Duodenal mucosa (tissue), 2 donors: ENCODE data around the gene SLC25A4.
"Not testable (repeated sequence)": the region's sequence is repeated elsewhere in the genome, so short reads cannot be mapped to it uniquely, and the experiment has no call there.

ENCODE experiments used
- H3K27ac ChIP-seq: one replicate; pipeline ENCODE4 v1.7.0; 2013; ENCODE audit warnings: low read depth, low read length
- H3K27me3 ChIP-seq, 2 donors: one replicate each; pipeline ENCODE4 v1.7.0; 2013; ENCODE audit warnings: low read length in 2 of 2, control low read depth in 1 of 2; ENCODE audit not compliant: insufficient read depth in 2 of 2, control insufficient read depth in 1 of 2
- H3K36me3 ChIP-seq, 2 donors: one replicate each; pipeline ENCODE4 v1.7.0; 2013; ENCODE audit warnings: low read length in 2 of 2, control low read depth in 1 of 2; ENCODE audit not compliant: insufficient read depth in 2 of 2, control insufficient read depth in 1 of 2
- H3K4me1 ChIP-seq, 2 donors: one replicate each; pipeline ENCODE4 v1.7.0; 2013; ENCODE audit warnings: low read length in 2 of 2, control low read depth in 1 of 2; ENCODE audit not compliant: insufficient read depth in 2 of 2, control insufficient read depth in 1 of 2
- H3K4me3 ChIP-seq, 2 donors: one replicate each; pipeline ENCODE4 v1.7.0; 2013; ENCODE audit warnings: low read length in 2 of 2, low read depth in 1 of 2
- H3K9ac ChIP-seq, 2 donors: one replicate each; pipeline ENCODE4 v1.7.0; 2013; ENCODE audit warnings: low read length in 2 of 2, low read depth in 1 of 2
- H3K9me3 ChIP-seq, 2 donors: one replicate each; pipeline ENCODE4 v1.7.0; 2013; ENCODE audit warnings: low read length in 2 of 2, control low read depth in 1 of 2; ENCODE audit not compliant: control insufficient read depth in 1 of 2

Gene SLC25A4

GRCh38 chr4:185107574-185107973 lies 35.5 kb upstream of the SLC25A4 start:
- H3K27me3 ChIP-seq, H3K9ac ChIP-seq, H3K36me3 ChIP-seq, H3K4me3 ChIP-seq, H3K27ac ChIP-seq, H3K9me3 ChIP-seq: not testable (repeated sequence)
- H3K4me1 ChIP-seq = peaks cover 6 to 17% of the 10 kb centered on the region in 2 donors

GRCh38 chr4:185108185-185108584 lies 34.9 kb upstream of the SLC25A4 start:
- Histone ChIP-seq H3K9ac (no peak overlapping the region), H3K27me3 (no peaks in the 10 kb centered on the region), H3K4me3 (no peak overlapping the region), H3K27ac (no peak overlapping the region), H3K4me1 (peaks cover 6 to 17% of the 10 kb centered on the region in 2 donors), H3K9me3 (no peaks in the 10 kb centered on the region), H3K36me3 (no peaks in the 10 kb centered on the region)

GRCh38 chr4:185108669-185109068 lies 34.4 kb upstream of the SLC25A4 start:
- no peaks in the 10 kb centered on the region for H3K27me3 ChIP-seq
- H3K9me3 ChIP-seq = no peaks in the 10 kb centered on the region
- H3K36me3 ChIP-seq = no peaks in the 10 kb centered on the region
- no peak overlapping the region for H3K27ac ChIP-seq
- H3K4me1 ChIP-seq = peaks cover 6 to 17% of the 10 kb centered on the region in 2 donors
- H3K4me3 ChIP-seq = no peak overlapping the region
- no peak overlapping the region for H3K9ac ChIP-seq

- Histone ChIP-seq H3K36me3 (no peaks in the 10 kb centered on the region), H3K4me3 (no peak overlapping the region), H3K27ac (no peak overlapping the region), H3K4me1 (peaks cover 6 to 17% of the 10 kb centered on the region in 2 donors), H3K9ac (no peak overlapping the region), H3K27me3 (no peaks in the 10 kb centered on the region), H3K9me3 (no peaks in the 10 kb centered on the region)
These were observed 33.3 kb upstream of the SLC25A4 start for GRCh38 chr4:185109736-185110135.

GRCh38 chr4:185110375-185110823 lies 32.7 kb upstream of the SLC25A4 start:
- H3K27ac ChIP-seq = no peak overlapping the region
- peaks cover 6 to 17% of the 10 kb centered on the region in 2 donors for H3K4me1 ChIP-seq
- no peaks in the 10 kb centered on the region for H3K36me3 ChIP-seq
- H3K27me3 ChIP-seq = no peaks in the 10 kb centered on the region
- H3K9me3 ChIP-seq = no peaks in the 10 kb centered on the region
- H3K9ac ChIP-seq = no peak overlapping the region
- no peak overlapping the region for H3K4me3 ChIP-seq

- Histone ChIP-seq H3K27me3 (no peaks in the 10 kb centered on the region), H3K4me1 (peaks cover 10 to 23% of the 10 kb centered on the region in 2 donors), H3K9me3 (no peaks in the 10 kb centered on the region), H3K36me3 (no peaks in the 10 kb centered on the region), H3K27ac (no peak overlapping the region), H3K9ac (no peak overlapping the region), H3K4me3 (no peak overlapping the region)
These were observed 31.0 kb upstream of the SLC25A4 start for GRCh38 chr4:185112104-185112503.

- no peak overlapping the region for H3K4me3 ChIP-seq
- H3K9me3 ChIP-seq = no peaks in the 10 kb centered on the region
- no peaks in the 10 kb centered on the region for H3K36me3 ChIP-seq
- no peak overlapping the region for H3K27ac ChIP-seq
- H3K27me3 ChIP-seq = no peaks in the 10 kb centered on the region
- peaks cover 10 to 23% of the 10 kb centered on the region in 2 donors for H3K4me1 ChIP-seq
- no peak overlapping the region for H3K9ac ChIP-seq
These were observed 29.7 kb upstream of the SLC25A4 start for GRCh38 chr4:185113340-185113739.

DNA sequence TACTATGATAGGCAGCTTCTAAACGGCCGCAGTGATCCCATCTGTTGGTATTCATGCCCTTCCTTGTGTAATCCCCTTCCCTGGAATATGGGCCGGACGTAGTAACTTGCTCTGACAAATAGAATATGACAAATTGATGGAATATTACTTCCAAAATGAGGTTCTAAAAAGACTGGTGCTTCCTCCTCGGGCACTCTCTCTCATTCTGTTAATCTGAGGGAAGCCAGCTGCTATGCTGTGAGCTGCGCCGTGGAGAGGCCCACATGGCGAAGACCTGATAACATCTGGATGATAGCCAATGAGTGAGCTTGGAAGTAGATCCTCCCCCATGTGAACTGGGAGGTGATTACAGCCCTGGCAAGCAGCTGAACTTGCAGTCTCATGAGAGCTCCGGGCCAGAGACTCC lies 27.2 kb upstream of the SLC25A4 start:
- H3K9me3 ChIP-seq = no peaks in the 10 kb centered on the region
- no peak overlapping the region for H3K27ac ChIP-seq
- no peaks in the 10 kb centered on the region for H3K36me3 ChIP-seq
- H3K4me3 ChIP-seq = peak overlapping the region; percentile 19 to 40
- no peak overlapping the region for H3K9ac ChIP-seq
- H3K4me1 ChIP-seq = peaks cover 5 to 12% of the 10 kb centered on the region in 2 donors
- H3K27me3 ChIP-seq = no peaks in the 10 kb centered on the region

GRCh38 chr4:185117300-185117934 lies 25.6 kb upstream of the SLC25A4 start:
- Histone ChIP-seq H3K4me1 (peaks cover 5 to 6% of the 10 kb centered on the region in 2 donors), H3K4me3 (no peak overlapping the region), H3K9me3 (no peaks in the 10 kb centered on the region), H3K27ac (no peak overlapping the region), H3K9ac (no peak overlapping the region), H3K27me3 (no peaks in the 10 kb centered on the region), H3K36me3 (no peaks in the 10 kb centered on the region)

- Histone ChIP-seq H3K27ac (no peak overlapping the region), H3K9me3 (no peaks in the 10 kb centered on the region), H3K36me3 (no peaks in the 10 kb centered on the region), H3K9ac (no peak overlapping the region), H3K27me3 (peaks cover 0 to 6% of the 10 kb centered on the region in 2 donors), H3K4me3 (no peak overlapping the region), H3K4me1 (peaks cover 5 to 6% of the 10 kb centered on the region in 2 donors)
These were observed 24.2 kb upstream of the SLC25A4 start for GRCh38 chr4:185118876-185119275.
